Glutamatergic neuron (in vitro differentiated cells): ENCODE results near the gene SH2D4B. TPM values are rescaled to one million over a fixed set of nuclear protein-coding genes. Genes with fewer than 3 reads are reported as not detected.
"Not testable (repeated sequence)": the region's sequence is repeated elsewhere in the genome, so short reads cannot be mapped to it uniquely, and the experiment has no call there.

ENCODE experiments used
- DNase-seq: peaks from one replicate; pipeline ENCODE4 v3.0.0; 2022
- H3K27ac Mint-ChIP-seq: one replicate; pipeline ENCODE4 v1.8.0; 2020; ENCODE audit warnings: mild to moderate bottlenecking, mixed read lengths, inconsistent platforms; ENCODE audit not compliant: unreplicated experiment
- H3K27me3 Mint-ChIP-seq: one replicate; pipeline ENCODE4 v1.8.0; 2020; ENCODE audit warnings: mild to moderate bottlenecking, moderate library complexity, mixed read lengths, inconsistent platforms; ENCODE audit not compliant: unreplicated experiment
- H3K36me3 Mint-ChIP-seq: one replicate; pipeline ENCODE4 v1.8.0; 2020; ENCODE audit warnings: mild to moderate bottlenecking, mixed read lengths, inconsistent platforms; ENCODE audit not compliant: unreplicated experiment
- H3K4me1 Mint-ChIP-seq: one replicate; pipeline ENCODE4 v1.8.0; 2020; ENCODE audit warnings: mild to moderate bottlenecking, low read depth, mixed read lengths, inconsistent platforms; ENCODE audit not compliant: unreplicated experiment
- H3K4me3 Mint-ChIP-seq: one replicate; pipeline ENCODE4 v1.8.0; 2020; ENCODE audit warnings: mild to moderate bottlenecking, mixed read lengths, inconsistent platforms; ENCODE audit not compliant: unreplicated experiment
- H3K9me3 Mint-ChIP-seq: one replicate; pipeline ENCODE4 v1.8.0; 2020; ENCODE audit warnings: mild to moderate bottlenecking, moderate library complexity, mixed read lengths, inconsistent platforms; ENCODE audit not compliant: unreplicated experiment
- total RNA-seq: library from RNA; stranded (reverse); fragmentation: NEBNext Ultra II Directional; extraction: Animal tissue kit (Norgen Biotek cat#: 25700); gene quantifications from one replicate; pipeline ENCODE4 v1.2.1, GENCODE V29; 2021; ENCODE audit not compliant: unreplicated experiment
- TF ChIP-seq, protein P1 (sequence below): fragments of 200-600 bp; sonication (generic); IDR thresholded peaks from one replicate; pipeline ENCODE4 v1.5.0; 2021; ENCODE audit not compliant: partially characterized antibody, unreplicated experiment

SH2D4B gene
- total RNA-seq, 1 donor from 2014 or later = 0.12 TPM

DNA sequence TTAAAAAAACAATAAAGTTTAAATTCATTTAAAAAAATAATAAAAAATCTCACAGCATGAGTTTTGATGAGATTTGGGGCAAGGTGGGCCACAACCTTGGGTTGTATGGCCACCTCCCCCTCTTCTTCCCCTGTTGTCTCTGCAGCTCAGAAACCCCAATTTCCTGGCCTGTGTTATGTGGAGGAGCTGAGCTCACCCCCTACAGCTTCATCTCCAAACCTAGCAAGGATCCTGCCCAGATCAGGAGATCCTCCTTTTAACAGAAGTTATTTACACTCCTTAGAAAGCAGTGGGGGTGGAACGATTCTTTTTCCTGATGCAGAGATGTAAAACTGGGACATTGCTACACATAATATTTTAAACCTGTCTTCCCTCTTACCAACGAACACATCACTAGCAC lies 6.9 kb upstream of the SH2D4B start:
- no peaks in the 10 kb centered on the region for H3K9me3 Mint-ChIP-seq
- peaks cover 6% of the 10 kb centered on the region for H3K27me3 Mint-ChIP-seq
- TF ChIP-seq, protein P1, sequence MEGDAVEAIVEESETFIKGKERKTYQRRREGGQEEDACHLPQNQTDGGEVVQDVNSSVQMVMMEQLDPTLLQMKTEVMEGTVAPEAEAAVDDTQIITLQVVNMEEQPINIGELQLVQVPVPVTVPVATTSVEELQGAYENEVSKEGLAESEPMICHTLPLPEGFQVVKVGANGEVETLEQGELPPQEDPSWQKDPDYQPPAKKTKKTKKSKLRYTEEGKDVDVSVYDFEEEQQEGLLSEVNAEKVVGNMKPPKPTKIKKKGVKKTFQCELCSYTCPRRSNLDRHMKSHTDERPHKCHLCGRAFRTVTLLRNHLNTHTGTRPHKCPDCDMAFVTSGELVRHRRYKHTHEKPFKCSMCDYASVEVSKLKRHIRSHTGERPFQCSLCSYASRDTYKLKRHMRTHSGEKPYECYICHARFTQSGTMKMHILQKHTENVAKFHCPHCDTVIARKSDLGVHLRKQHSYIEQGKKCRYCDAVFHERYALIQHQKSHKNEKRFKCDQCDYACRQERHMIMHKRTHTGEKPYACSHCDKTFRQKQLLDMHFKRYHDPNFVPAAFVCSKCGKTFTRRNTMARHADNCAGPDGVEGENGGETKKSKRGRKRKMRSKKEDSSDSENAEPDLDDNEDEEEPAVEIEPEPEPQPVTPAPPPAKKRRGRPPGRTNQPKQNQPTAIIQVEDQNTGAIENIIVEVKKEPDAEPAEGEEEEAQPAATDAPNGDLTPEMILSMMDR = no peak
- H3K4me3 Mint-ChIP-seq = no peak overlapping the region
- H3K4me1 Mint-ChIP-seq = peaks cover 6% of the 10 kb centered on the region
- no peak for DNase-seq
- H3K27ac Mint-ChIP-seq = peak overlapping the region; percentile 46
- peaks cover 7% of the 10 kb centered on the region for H3K36me3 Mint-ChIP-seq

DNA sequence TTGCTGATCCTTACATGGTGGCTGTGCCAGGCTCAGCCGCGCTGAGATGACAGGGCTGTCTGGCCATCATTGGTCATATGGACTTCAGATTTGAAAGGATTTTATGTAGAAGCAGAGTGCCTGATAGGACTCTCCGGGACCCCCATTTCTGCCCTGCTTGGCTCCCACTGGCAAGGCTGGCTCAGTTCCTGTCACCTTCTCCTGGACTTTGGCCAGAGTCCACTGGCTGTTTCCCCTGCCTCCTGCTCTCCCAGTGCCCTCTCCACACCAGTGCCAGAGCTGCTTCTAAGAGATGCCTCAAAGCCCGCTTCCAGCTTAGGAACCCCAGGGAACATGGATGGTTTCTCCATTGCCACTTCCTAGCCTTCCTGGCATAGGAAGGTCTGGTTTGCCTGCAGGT lies 5.1 kb upstream of the SH2D4B start:
- Mint-ChIP-seq H3K27ac (no peak overlapping the region), H3K4me1 (peaks cover 13% of the 10 kb centered on the region), H3K4me3 (no peak overlapping the region), H3K27me3 (peaks cover 4% of the 10 kb centered on the region), H3K9me3 (peaks cover 5% of the 10 kb centered on the region), H3K36me3 (peaks cover 11% of the 10 kb centered on the region)
- TF ChIP-seq, protein P1 = no peak
- no peak for DNase-seq

GRCh38 chr10:80534059-80534458 lies 3.6 kb upstream of the SH2D4B start:
- H3K27ac Mint-ChIP-seq, H3K27me3 Mint-ChIP-seq, H3K4me3 Mint-ChIP-seq, H3K9me3 Mint-ChIP-seq, DNase-seq: not testable (repeated sequence)
- peaks cover 18% of the 10 kb centered on the region for H3K4me1 Mint-ChIP-seq
- peaks cover 11% of the 10 kb centered on the region for H3K36me3 Mint-ChIP-seq

- H3K4me3 Mint-ChIP-seq, H3K9me3 Mint-ChIP-seq, H3K27me3 Mint-ChIP-seq, H3K27ac Mint-ChIP-seq, DNase-seq: not testable (repeated sequence)
- peaks cover 15% of the 10 kb centered on the region for H3K4me1 Mint-ChIP-seq
- peaks cover 11% of the 10 kb centered on the region for H3K36me3 Mint-ChIP-seq
Measured at GRCh38 chr10:80534646-80535045, 3.1 kb upstream of the SH2D4B start.

- TF ChIP-seq, protein P1 = peak; percentile 19
- peaks cover 3% of the 10 kb centered on the region for H3K27me3 Mint-ChIP-seq
- peaks cover 14% of the 10 kb centered on the region for H3K4me1 Mint-ChIP-seq
- peaks cover 11% of the 10 kb centered on the region for H3K36me3 Mint-ChIP-seq
- peak; percentile 53 for DNase-seq
- peaks cover 5% of the 10 kb centered on the region for H3K9me3 Mint-ChIP-seq
- peak overlapping the region; percentile 78 for H3K27ac Mint-ChIP-seq
- H3K4me3 Mint-ChIP-seq = peak overlapping the region; percentile 46
Measured at GRCh38 chr10:80535671-80536360, 1.9 kb upstream of the SH2D4B start.

DNA sequence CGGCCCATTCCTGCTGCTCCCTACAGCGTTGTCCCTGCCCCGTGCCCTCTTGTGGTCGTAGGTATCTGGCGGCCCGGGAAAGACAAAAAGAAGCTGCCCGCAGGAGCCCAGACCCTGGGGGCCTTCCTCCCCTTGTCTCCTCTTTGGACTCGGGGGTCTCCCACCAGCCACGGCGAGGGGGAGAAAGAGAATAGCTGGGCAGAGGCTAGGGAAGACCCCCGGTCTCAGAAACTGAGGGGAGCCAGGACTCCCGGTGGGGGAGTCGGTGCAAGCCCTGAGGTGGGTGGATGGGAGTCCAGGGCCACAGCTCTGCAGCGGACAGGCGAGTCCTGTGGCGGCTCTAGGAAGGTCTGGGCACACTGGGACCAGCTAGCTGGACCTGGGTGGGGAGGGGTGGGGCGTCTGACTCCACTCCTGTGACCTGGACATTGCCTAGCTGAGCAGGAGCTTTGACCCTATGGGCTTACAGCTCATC lies 1.3 kb upstream of the SH2D4B start:
- TF ChIP-seq, protein P1 = no peak
- Mint-ChIP-seq H3K27me3 (peaks cover 2% of the 10 kb centered on the region), H3K36me3 (peaks cover 11% of the 10 kb centered on the region), H3K27ac (no peak overlapping the region), H3K4me1 (peaks cover 14% of the 10 kb centered on the region), H3K9me3 (peaks cover 5% of the 10 kb centered on the region), H3K4me3 (peak overlapping the region; percentile 49)
- DNase-seq = no peak
